ENCODE data around the gene SAE1. TPM values are rescaled to one million over a fixed set of nuclear protein-coding genes. Genes with fewer than 3 reads are reported as not detected.

The SAE1 gene
- total and polyA plus RNA-seq, 10 of the 15 experiments (the other 5 are each of a cell fraction or from before 2014, with no cell fraction given), result 62.0 to 246 (median 148) TPM

GRCh38 chr19:47225746-47226425, 95.3 kb downstream of the SAE1 start (continued):
- TF ChIP-seq MYC (IDR thresholded peaks at IDR 0.05; ENCODE audit: insufficient read depth, insufficient read length, insufficient replicate concordance, low read length, severe bottlenecking), result no peak
- TF ChIP-seq CHD2 (IDR thresholded peaks at IDR 0.05; ENCODE audit: borderline replicate concordance, low read depth, low read length), result peak; percentile 65; the same call in 1 of the 2 replicates
- TF ChIP-seq, protein P1, sequence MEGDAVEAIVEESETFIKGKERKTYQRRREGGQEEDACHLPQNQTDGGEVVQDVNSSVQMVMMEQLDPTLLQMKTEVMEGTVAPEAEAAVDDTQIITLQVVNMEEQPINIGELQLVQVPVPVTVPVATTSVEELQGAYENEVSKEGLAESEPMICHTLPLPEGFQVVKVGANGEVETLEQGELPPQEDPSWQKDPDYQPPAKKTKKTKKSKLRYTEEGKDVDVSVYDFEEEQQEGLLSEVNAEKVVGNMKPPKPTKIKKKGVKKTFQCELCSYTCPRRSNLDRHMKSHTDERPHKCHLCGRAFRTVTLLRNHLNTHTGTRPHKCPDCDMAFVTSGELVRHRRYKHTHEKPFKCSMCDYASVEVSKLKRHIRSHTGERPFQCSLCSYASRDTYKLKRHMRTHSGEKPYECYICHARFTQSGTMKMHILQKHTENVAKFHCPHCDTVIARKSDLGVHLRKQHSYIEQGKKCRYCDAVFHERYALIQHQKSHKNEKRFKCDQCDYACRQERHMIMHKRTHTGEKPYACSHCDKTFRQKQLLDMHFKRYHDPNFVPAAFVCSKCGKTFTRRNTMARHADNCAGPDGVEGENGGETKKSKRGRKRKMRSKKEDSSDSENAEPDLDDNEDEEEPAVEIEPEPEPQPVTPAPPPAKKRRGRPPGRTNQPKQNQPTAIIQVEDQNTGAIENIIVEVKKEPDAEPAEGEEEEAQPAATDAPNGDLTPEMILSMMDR (IDR thresholded peaks at IDR 0.05 in 2 of 3, conservative IDR thresholded peaks at IDR 0.05 in 1 of 3; ENCODE audit: control insufficient read depth in 2 of 3, extremely low read depth in 1 of 3, insufficient read depth in 1 of 3, low read depth in 3 of 3, low read length in 3 of 3), result peak; percentile 1 to 46 (median 5); a peak in 2 of 6 replicates
- no peak for TF ChIP-seq SMC3 (IDR thresholded peaks at IDR 0.05; ENCODE audit: borderline replicate concordance, low read length)
- peak; percentile 71 for TF ChIP-seq SMARCA5 (IDR thresholded peaks at IDR 0.05)
- TF ChIP-seq ZNF384 (IDR thresholded peaks at IDR 0.05; ENCODE audit: borderline replicate concordance, low read depth, low read length), result no peak
- TF ChIP-seq HDAC6 (IDR thresholded peaks at IDR 0.05; ENCODE audit: unreplicated experiment), result peak; percentile 84
- TF ChIP-seq POU2F2 (IDR thresholded peaks at IDR 0.05; ENCODE audit: borderline replicate concordance, low read depth, low read length), result peak; percentile 99
- TF ChIP-seq CREM (IDR thresholded peaks at IDR 0.05; ENCODE audit: low read depth), result peak; percentile 12; the same call in 1 of the 2 replicates
- TF ChIP-seq, protein P2, sequence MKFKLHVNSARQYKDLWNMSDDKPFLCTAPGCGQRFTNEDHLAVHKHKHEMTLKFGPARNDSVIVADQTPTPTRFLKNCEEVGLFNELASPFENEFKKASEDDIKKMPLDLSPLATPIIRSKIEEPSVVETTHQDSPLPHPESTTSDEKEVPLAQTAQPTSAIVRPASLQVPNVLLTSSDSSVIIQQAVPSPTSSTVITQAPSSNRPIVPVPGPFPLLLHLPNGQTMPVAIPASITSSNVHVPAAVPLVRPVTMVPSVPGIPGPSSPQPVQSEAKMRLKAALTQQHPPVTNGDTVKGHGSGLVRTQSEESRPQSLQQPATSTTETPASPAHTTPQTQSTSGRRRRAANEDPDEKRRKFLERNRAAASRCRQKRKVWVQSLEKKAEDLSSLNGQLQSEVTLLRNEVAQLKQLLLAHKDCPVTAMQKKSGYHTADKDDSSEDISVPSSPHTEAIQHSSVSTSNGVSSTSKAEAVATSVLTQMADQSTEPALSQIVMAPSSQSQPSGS (IDR thresholded peaks at IDR 0.05; ENCODE audit: low read length), result no peak; the same call in 1 of the 2 replicates
- peak; percentile 81 for TF ChIP-seq NR2F1 (conservative IDR thresholded peaks at IDR 0.05)
- no peak for TF ChIP-seq TCF7 (IDR thresholded peaks at IDR 0.05; ENCODE audit: borderline replicate concordance)
- TF ChIP-seq NFXL1 (IDR thresholded peaks at IDR 0.05; ENCODE audit: borderline replicate concordance), result 0 out of 2 replicates have a peak, but pooled peaks have one; percentile 73
- peak; percentile 10 for TF ChIP-seq CUX1 (IDR thresholded peaks at IDR 0.05; ENCODE audit: insufficient replicate concordance, low read depth, low read length)
- no peak for TF ChIP-seq MEF2B (IDR thresholded peaks at IDR 0.05; ENCODE audit: partially characterized antibody, poor library complexity, severe bottlenecking)
- TF ChIP-seq RB1 (IDR thresholded peaks at IDR 0.05; ENCODE audit: borderline replicate concordance), result peak; percentile 59; the same call in 1 of the 2 replicates
- TF ChIP-seq TAF1 (IDR thresholded peaks at IDR 0.05; ENCODE audit: borderline replicate concordance, low read depth, low read length), result peak; percentile 93
- no peak for TF ChIP-seq STAT3 (IDR thresholded peaks at IDR 0.05; ENCODE audit: low read depth, low read length)
- TF ChIP-seq IRF5 (IDR thresholded peaks at IDR 0.05; ENCODE audit: borderline replicate concordance), result no peak
- TF ChIP-seq CBX5 (IDR thresholded peaks at IDR 0.05; ENCODE audit: low read depth), result no peak

All from GM12878 (cell line).